Stimulated activated CD8-positive, alpha-beta memory T cell treated with anti-CD3 and anti-CD28 coated beads, Interleukin-12 subunit alpha, Interleukin-12 subunit beta, amount 100 ng/mL, for 24 hours (primary cell): ENCODE results near the gene SGSH.

Experiments
- DNase-seq: peaks from one replicate; pipeline ENCODE4 v3.0.0-alpha.2; 2020; ENCODE audit errors: extremely low read depth

SGSH gene

GRCh38 chr17:80227156-80227555, 7.0 kb upstream of the SGSH start:
- DNase-seq, result no peak

GRCh38 chr17:80225230-80225629, 5.1 kb upstream of the SGSH start:
- DNase-seq, result no peak

GRCh38 chr17:80224683-80225082, 4.5 kb upstream of the SGSH start:
- no peak for DNase-seq

- no peak for DNase-seq
Measured at GRCh38 chr17:80223838-80224497, 3.8 kb upstream of the SGSH start.

GRCh38 chr17:80223142-80223815, 3.1 kb upstream of the SGSH start:
- no peak for DNase-seq

GRCh38 chr17:80222376-80223141, 2.4 kb upstream of the SGSH start:
- DNase-seq, result no peak

- no peak for DNase-seq
Measured at GRCh38 chr17:80221351-80222105, 1.4 kb upstream of the SGSH start.

- no peak for DNase-seq
Measured at GRCh38 chr17:80220736-80221215, 643 bp upstream of the SGSH start.

GRCh38 chr17:80219763-80220053, 425 bp downstream of the SGSH start:
- DNase-seq, result no peak

GRCh38 chr17:80219013-80219762, 945 bp downstream of the SGSH start:
- peak; percentile 76 for DNase-seq

- DNase-seq, result no peak
Measured at GRCh38 chr17:80218391-80218790, 1.7 kb downstream of the SGSH start.

GRCh38 chr17:80217703-80218362, 2.3 kb downstream of the SGSH start:
- DNase-seq, result no peak

GRCh38 chr17:80216473-80217456, 3.4 kb downstream of the SGSH start:
- DNase-seq, result no peak

GRCh38 chr17:80214878-80215210, 5.3 kb downstream of the SGSH start:
- no peak for DNase-seq

- no peak for DNase-seq
Measured at GRCh38 chr17:80214012-80214877, 5.9 kb downstream of the SGSH start.

GRCh38 chr17:80213643-80213975, 6.5 kb downstream of the SGSH start:
- DNase-seq, result no peak

- DNase-seq, result no peak
Measured at GRCh38 chr17:80212962-80213642, 7.0 kb downstream of the SGSH start.

GRCh38 chr17:80212511-80212910, 7.6 kb downstream of the SGSH start:
- DNase-seq, result no peak
